M059J (cell line): ENCODE measurements around the gene IFITM10. TPM values are rescaled to one million over a fixed set of nuclear protein-coding genes. Genes with fewer than 3 reads are reported as not detected.

Experiments used
- DNase-seq: peaks from one replicate; pipeline ENCODE4 v3.0.0-alpha.2; 2012; ENCODE audit warnings: low read depth
- total RNA-seq: library from RNA; depleted of rRNA; stranded (reverse); fragments of >200 nt; shearing (Covaris generic); gene quantifications from 2 replicates; pipeline ENCODE4 v1.2.3, GENCODE V29; 2014

Gene IFITM10
- total RNA-seq, 1 experiment from 2014 or later, result 11.4 TPM

DNA sequence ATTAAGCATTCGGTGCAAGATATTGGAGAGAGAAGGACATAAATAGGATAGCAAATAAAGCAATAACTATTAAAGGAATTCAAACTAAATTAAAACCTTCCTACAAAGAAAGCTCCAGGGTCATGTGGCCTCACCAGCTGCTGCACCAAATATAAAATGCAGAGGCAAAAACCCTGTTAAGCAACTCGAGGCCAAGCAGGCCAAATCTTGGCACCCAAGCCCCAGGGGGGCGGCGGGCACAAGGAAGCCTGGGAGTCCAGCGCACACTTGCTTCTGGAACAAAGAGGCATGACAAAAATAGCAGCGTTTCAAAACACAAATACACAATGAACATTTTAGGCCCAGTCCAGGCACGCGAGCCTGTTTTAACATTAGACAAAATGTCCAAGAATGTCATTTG, 32.6 kb downstream of the IFITM10 start:
- DNase-seq, result no peak

DNA sequence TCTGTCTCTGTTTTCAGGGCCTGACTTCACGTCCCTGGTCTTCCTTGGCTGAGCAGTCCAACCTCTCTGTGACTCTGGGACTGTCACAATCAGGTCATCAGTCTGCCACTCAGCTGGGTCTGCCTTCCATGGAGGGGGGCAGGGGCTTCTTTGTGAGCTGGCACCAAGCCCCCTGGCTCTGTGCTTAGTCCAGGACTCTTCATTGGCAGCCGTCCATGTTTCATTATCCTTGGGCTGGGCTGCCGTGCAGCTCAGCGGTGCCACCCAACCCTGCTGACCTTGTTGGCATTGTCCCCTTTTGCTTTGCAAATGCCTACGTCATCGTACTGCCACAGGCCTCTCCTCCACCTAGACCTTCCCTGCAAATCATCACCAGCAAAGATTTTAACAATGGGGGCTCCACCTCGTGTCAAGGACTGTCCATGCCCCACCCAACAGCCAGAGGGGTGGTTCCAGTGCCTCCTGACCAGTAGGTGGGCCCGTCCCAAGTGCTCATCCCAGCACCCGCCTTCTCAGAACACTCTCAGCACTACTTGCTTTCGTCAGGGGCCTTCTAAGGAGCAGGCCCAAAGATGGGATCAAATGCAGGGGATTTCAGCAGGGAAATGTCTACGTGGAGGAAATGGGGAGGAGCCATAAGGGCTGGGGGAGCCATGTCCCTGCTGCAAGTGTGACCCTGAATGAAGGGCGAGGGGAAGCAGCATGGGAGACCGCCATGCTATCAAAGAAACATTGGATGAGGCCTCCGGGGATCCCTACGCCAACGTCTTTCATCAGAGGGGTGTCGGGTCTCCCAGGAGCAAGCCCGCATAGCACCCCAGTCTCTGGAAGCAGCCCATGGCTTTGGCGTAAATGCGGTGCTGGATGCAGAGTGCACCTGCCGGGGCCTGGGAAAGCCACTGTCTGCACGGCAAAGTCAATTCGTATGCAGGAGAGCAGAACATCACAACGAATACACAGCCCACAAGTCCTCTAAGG, 35.2 kb downstream of the IFITM10 start:
- no peak for DNase-seq

DNA sequence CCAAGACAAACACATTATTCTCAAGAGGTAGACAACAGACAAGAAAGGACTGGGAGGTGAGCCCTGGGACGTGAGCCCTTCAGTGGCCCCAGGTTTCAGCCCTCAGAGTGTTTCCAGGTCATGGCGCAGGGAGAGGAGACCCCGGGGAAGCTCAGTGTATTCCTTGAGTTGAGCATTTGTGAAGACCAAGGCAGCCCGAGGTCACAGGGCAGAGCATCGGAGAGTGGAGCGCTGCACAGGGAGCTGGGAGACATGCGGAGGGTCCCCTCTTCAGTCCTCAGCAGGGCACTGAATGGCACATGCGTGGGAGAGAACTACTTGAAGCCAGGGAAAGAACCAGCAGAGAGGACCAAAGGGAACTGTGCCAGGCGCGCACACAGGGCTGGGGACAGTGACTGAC, 41.7 kb downstream of the IFITM10 start:
- DNase-seq, result no peak

DNA sequence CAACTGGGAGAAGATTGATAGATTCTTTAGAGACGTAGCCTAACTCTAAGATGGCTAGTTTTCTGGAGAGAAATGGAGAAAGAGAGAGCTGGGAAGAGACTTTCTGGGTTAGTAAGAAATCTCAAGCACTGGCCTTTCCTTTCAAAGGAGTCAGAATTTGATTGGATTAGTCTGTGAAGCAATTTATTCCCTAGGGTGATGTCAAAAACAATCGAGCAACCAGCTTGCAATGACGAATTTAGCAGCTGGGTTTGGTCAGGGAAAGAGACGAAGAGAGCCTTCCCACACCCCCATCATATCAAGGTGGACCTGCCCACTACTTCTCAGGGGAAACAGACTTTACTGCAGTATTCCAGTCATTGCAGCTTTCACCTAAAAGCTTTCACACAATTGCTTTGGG, 42.6 kb downstream of the IFITM10 start:
- DNase-seq, result no peak

DNA sequence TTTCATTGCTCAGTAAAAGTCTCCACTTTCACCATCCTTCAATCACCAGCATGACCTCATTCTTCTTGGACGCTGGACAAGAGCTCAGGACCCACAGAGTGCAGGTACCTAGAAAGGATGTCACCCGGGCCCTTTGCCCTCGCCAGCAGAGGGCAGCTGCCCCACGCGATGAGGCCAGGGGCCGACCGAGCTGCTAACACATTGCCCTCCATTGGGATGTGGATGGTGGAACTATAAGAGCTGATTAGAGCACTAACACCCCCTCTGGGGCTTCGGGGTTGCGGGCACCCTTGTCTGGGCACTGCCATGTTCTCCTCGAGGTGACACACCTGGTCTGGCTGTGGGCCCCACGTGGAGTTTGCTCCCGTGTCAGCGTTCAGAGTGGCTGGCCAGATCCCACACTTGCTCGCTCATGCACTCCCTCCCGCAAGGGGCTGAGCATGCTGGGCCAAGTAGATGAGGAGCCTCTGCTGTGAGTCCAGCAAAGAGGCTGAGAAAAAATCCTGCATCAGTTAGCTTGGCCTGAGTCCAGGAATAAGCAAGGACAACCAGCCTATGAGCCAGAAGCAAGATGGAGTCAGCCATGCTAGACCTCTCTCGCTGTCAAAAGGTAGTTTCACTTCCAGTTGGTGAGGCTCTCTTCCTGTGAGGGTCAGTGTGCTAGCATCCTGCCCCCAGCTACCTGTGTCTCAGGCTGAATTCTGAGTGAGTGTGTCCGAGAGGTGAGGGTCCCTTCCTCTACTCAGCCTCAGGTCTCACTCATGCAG, 43.6 kb downstream of the IFITM10 start:
- DNase-seq, result peak; percentile 66

DNA sequence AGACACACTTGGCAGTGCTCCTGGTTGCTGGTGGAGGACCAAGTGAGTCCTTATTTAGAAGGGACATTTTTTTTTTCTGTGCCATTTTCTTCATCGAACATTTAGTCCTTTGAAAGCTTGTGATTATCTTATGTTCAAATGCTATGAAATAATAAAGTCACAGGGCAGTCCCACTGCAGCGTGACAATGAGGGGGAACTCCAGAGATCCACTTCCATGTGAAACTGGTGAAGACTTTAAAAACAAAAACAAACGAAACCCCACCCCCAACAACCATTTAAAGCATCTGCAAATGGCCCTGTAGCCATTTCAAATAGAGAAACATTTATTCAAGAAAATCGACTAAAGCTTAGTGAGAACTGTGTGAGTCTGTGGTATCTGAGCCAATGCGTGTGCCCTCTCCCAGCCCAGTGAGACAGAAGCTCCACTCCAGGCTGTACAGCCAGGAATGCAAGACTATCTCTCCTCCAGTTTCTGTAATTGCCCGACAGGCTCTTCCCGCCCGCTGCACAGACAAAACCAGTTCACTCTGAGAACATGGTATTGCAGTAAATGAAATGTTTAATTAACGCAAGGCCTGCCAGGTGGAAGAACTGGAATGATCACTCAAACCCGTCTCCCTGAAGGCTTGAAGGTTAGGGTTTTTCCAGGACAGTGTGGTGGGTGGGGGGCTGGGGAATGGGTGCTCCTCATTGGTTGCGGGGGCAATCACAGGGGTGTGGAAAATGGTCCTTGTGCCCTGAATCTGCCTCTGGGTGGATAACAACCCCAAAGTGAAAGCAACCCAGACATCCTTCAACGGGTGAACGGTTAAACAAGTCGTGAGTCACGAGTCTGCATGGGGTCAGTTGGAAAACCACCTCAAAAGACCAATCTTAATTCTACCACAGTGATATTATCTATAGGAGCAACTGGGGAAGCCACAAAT, 45.0 kb downstream of the IFITM10 start:
- DNase-seq, result peak; percentile 96

DNA sequence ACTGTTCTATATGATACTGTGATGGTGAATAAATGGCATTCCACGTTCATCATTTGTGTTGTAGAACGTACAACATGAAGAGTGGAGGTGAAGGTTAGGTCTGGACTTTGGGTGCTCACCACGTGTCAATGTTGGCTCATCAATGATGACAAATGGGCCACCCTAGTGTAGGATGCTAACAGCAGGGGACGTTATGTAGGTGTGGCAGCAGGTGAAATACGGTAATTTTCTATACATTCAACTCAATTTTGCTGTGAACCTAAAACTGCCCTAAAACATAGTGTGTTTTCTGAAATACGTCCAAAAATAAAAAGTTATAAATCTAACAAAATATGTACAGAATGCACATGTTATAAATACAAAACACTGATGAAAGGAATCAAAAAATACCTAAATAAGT, 47.2 kb downstream of the IFITM10 start:
- no peak for DNase-seq

DNA sequence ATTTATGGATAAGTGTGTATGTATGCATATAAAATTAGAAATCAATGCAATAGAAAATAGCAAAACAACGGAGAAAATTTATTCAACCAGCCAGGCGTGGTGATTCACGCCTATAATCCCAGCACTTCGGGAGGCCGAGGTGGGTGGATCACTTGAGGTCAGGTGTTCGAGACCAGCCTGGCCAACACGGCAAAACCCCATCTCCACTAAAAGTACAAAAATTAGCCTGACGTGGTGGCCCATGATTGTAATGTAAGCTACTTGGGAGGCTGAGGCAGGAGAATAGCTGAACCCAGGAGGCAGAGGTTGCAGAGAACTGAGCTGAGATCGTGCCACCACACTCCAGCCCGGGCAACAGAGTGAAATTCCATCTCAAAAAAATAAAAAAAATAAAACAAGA, 47.9 kb downstream of the IFITM10 start:
- no peak for DNase-seq

DNA sequence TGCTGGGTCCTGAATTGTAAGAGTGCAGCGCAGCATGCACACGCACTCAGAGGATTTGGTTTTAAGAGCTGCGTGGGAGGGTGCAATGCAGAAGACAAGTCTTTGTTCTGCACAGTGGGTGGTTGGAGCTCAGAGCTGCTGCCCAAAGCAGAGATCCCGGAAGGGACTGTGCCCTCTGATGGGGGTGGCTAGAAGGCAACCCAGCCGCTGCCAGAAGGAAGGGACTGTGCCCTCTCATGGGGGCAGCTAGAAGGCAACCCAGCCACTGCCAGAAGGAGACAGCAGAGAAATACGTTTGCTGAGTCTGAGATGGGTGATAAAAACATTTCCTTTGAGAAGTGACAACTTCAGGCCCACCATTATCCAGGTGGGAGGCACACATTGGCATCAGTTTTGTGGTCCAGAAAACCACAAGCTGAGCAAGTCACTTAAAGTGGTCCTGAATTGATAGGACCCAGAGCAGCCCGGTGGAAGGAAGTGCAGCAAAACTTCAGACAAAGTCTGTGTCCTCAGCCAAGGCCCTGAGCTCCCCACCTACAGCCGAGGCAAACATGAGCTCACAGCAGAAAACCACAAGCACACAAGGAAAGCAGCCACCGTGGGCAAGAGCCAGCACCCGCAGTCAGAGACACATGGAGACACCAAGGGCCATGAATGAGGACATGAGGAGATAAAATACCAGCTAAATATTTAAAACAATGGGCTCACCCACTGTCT, 49.1 kb downstream of the IFITM10 start:
- no peak for DNase-seq

DNA sequence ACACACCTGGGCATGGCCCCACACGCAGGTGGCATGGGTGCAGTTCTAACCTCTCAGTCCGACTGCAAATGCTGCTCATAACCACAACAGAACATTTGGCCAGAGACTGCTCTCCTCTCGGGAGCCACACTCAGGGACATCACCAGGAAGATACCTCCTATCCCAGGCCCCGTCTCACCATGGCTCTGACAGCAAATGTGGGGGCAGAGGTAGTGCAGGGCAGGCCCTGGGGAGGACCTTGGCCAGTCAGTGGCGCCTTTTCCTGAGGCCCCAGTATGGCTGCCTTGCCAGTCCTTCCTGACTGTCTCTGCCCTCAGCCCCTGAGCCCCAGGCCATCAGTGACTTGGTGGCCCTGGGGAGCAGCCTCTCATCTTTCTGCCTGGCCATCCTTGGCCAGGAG, 50.6 kb downstream of the IFITM10 start:
- DNase-seq, result no peak

DNA sequence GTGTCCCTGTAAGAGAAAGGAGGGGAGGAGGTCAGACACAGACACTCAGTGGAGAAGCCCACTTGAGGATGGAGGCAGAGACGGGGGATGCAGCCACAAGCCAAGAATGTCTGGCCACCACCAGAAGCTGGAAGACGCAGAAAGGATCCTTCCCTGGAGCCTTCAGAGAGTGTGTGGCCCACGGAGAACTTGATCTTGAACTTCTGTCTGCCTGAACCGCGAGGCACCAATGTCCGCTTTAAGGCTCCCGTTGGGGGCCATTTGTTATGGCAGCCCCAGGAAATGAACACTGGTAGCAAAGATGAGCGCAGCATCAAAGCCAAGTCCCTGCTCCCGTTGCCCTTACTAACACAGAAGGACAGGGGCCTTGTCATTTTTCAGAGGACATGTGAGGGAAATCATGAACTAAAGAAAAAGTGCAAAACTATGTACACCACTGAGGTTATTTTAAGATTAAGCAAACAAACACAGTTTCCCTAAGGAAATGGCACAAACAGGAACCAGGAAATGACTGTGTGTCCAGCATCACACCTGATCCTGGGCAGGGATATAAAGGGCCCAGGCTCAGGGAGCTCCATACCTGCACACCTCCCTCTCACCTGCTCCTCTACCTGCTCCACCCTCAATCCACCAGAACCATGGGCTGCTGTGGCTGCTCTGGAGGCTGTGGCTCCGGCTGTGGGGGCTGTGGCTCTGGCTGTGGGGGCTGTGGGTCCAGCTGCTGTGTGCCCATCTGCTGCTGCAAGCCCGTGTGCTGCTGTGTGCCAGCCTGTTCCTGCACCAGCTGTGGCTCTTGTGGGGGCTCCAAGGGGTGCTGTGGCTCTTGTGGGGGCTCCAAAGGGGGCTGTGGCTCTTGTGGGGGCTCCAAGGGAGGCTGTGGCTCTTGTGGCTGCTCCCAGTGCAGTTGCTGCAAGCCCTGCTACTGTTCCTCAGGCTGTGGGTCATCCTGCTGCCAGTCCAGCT, 53.5 kb downstream of the IFITM10 start, which contains the start of gene KRTAP5-6:
TSS of gene KRTAP5-6 (plus strand) at position 588 of the 963 bp plus-strand sequence. CDS start at position 639, 51 bp downstream.
- no peak for DNase-seq

DNA sequence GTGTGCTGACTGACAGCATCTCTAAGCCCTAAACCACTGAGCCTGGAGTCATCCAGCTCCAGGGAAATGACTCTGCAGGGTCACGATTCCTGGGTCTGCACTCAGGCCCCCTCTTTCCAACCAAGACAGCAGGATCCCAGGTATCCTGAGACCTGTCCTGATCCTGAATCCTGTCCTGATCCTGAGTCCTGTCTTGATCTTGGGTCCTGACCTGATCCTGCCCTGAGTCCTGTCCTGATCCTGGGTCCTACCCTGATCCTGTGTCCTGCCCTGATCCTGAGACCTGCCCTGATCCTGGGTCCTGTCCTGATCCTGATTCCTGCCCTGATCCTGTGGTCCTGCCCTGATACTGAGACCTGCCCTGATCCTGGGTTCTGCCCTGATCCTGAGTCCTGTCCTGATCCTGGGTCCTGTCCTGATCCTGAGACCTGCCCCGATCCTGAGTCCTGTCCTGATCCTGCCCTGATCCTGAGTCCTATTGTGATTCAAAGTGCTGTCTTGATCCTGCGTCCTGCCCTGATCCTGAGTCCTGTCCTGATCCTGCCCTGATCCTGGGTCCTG, 54.8 kb downstream of the IFITM10 start:
- no peak for DNase-seq

DNA sequence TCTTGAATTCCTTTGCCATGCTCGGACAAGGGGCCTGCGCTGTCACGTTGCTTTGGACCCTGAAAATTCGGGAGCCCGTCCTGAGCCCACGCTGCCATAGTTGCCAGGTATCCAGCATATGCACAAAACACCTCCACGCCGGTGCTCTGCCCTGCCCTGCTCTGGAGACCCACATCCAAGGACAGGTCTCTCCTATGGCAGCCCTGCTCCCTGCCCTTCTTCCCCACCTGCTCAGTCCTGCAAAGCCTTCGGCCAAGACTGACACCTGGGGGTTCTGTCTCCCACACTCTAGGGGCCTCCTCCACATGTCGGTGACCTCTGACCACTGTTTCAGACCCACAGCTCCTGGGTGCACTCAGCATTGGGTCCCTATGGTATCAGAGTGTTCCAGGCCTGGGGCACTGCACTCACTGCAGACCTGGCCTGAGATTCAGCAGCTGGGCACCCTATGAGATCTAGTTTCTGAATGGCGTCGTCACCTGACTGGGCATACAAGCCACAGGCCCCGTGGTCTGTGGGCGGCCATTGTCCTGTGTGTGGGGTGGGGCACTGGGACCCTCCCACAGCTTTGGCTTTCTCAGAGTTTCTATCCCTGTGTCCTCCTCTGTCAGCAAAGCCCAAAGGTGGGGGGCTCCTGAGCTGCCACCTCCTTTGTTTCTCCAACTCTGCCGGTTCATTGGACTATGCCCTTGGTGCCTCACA, 55.4 kb downstream of the IFITM10 start:
- no peak for DNase-seq

DNA sequence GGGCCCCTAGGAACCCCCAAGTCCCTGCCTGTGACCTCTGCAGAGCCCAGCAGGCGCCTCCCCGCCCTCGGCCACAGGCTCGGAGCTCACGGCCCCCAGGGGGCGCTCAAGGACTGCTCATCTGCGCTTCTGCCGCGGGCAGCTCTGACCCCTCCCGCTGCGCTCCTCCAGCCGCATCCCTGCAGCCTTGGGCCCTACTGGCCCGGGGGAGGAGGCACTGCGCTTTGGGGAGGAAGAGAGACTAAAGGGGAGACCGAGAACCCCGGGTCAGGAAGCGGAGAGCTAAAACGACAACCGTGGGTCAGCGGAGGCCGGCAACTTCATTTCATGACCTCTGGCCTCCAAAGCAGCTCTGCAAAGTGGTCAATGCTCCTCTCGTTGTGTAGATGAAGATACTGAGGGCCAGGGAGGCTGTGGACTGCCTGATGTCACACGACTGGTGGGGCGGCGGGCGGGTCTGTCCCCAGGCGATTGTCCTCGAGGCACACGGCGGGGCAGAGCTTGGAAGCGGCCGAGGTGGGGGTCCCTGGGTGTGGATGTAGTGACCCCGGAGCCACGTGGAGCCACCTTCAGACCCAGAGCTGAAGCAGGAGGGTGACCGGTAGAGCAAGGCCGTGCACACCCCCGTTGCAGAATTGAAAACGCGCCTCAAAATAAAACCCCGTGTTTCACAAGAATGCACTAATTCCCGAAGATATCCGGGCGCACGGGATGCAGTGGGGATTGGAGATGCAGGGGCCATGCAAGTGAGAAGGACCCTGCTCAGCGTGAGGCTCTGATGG, 56.1 kb downstream of the IFITM10 start:
- peak; percentile 69 for DNase-seq

DNA sequence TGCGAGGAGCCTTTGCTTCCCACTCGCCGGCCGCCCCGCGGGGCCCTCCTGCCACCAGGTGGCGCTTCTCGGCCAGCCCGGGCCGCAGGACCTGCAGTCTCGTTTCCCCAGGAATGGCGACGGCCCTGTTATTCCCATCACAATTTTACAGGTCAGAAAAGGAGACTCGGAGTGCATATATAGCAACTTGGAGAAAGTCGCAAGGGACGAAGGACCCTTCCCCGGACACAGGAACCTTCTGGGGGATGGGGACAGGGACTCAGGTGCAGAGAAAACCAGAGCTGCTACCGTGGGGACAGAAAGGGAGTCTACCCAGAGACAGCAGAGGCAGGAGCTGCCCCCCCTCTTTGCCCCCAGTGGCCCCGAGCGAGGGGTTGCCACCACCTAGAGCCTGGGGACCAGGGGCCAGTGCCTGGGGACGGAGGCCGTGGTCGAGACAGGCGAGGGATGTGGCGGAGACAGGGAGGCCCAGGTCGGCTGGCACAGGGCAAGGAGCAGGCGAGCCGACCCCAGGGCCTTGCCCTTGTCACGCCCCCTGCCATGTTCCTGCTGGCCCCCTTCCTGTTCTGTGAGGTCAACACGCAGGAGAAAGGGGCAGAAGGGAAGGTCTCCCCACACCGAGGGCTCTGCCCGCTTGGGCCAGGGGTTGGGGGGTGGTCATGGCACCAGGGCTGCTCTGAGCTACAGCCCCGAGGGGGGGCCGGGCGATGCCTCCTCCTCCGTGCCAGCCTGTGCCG, 56.9 kb downstream of the IFITM10 start:
- peak; percentile 63 for DNase-seq

DNA sequence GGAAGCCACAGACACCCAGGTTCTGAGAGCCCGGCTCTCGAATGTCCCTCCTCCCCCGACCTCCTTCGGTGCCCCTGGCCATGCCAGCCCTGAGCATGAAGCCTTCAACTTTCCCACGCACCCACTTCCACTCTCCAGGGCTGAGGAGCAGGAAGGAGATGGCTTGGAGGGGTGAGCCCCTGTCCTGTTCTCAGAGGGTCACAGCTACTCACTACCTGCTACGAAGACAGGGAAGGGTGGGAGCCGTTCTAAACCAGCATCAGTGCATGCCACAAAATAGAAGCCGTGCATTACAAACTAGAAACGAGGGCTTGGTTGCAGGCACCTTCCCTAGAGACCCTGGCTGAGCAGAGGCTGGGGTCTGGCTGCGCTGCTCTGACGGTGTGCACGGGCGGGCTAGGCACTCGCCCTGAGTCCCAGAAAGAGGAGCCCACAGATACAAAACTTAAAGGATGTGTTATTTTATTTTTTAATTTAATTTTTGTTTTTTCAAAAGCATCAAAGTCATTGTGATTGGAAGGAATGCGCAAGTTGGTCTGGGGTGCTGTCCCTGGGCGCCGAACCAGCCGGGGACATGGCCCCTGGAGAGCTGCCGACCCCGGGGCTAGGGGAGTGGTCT, 57.6 kb downstream of the IFITM10 start:
- DNase-seq, result no peak
